ENCODE data around the gene SFXN1.
"Not testable (repeated sequence)": the region's sequence is repeated elsewhere in the genome, so short reads cannot be mapped to it uniquely, and the experiment has no call there.

The SFXN1 gene

GRCh38 chr5:175489693-175490443 lies 11.5 kb downstream of the SFXN1 start:
- H3K4me3 ChIP-seq (ENCODE audit: low read depth, low read length): no peak overlapping the region
- in situ Hi-C loops (cut with HindIII; ENCODE audit: low sequenced_read_pairs): no loop called here
- TF ChIP-seq CTCF (IDR thresholded peaks at IDR 0.05; ENCODE audit: low read depth, low read length): no peak
- DNase-seq (ENCODE audit: low read depth, low spot score): no peak

- DNase-seq (ENCODE audit: low read depth, low spot score): no peak
- TF ChIP-seq CTCF (IDR thresholded peaks at IDR 0.05; ENCODE audit: low read depth, low read length): no peak
- H3K4me3 ChIP-seq (ENCODE audit: low read depth, low read length): no peak overlapping the region
- in situ Hi-C loops (cut with HindIII; ENCODE audit: low sequenced_read_pairs): no loop called here
These were observed 12.9 kb downstream of the SFXN1 start for GRCh38 chr5:175491223-175491622.

- DNase-seq (ENCODE audit: low read depth, low spot score): no peak
- no peak overlapping the region for H3K4me3 ChIP-seq (ENCODE audit: low read depth, low read length)
- TF ChIP-seq CTCF (IDR thresholded peaks at IDR 0.05; ENCODE audit: low read depth, low read length): no peak
- in situ Hi-C loops (cut with HindIII; ENCODE audit: low sequenced_read_pairs): no loop called here
These were observed 14.9 kb downstream of the SFXN1 start for GRCh38 chr5:175493260-175493659.

GRCh38 chr5:175493726-175494125 lies 15.4 kb downstream of the SFXN1 start:
- no peak for TF ChIP-seq CTCF (IDR thresholded peaks at IDR 0.05; ENCODE audit: low read depth, low read length)
- no peak overlapping the region for H3K4me3 ChIP-seq (ENCODE audit: low read depth, low read length)
- no peak for DNase-seq (ENCODE audit: low read depth, low spot score)
- in situ Hi-C loops (cut with HindIII; ENCODE audit: low sequenced_read_pairs): no loop called here

- H3K4me3 ChIP-seq (ENCODE audit: low read depth, low read length): no peak overlapping the region
- in situ Hi-C loops (cut with HindIII; ENCODE audit: low sequenced_read_pairs): no loop called here
- no peak for TF ChIP-seq CTCF (IDR thresholded peaks at IDR 0.05; ENCODE audit: low read depth, low read length)
- DNase-seq (ENCODE audit: low read depth, low spot score): no peak
These were observed 16.2 kb downstream of the SFXN1 start for GRCh38 chr5:175494264-175495183.

GRCh38 chr5:175501759-175502158 lies 23.4 kb downstream of the SFXN1 start:
- no peak overlapping the region for H3K4me3 ChIP-seq (ENCODE audit: low read depth, low read length)

GRCh38 chr5:175507671-175508070 lies 29.3 kb downstream of the SFXN1 start:
- H3K4me3 ChIP-seq (ENCODE audit: low read depth, low read length); in situ Hi-C loops (cut with HindIII; ENCODE audit: low sequenced_read_pairs); DNase-seq (ENCODE audit: low read depth, low spot score): not testable (repeated sequence)

More at GRCh38 chr5:175501759-175502158, 23.4 kb downstream of the SFXN1 start:
- in situ Hi-C loops (cut with HindIII; ENCODE audit: low sequenced_read_pairs): no loop called here
- DNase-seq (ENCODE audit: low read depth, low spot score): no peak
- no peak for TF ChIP-seq CTCF (IDR thresholded peaks at IDR 0.05; ENCODE audit: low read depth, low read length)
